Measurements from ENCODE around the gene MYPOP. TPM values are rescaled to one million over a fixed set of nuclear protein-coding genes. Genes with fewer than 3 reads are reported as not detected.

MYPOP gene
- total and polyA plus RNA-seq, 2 of the 13 experiments (the other 11 are each of a cell fraction or from before 2014, with no cell fraction given), result 2.3 to 2.7 TPM

DNA sequence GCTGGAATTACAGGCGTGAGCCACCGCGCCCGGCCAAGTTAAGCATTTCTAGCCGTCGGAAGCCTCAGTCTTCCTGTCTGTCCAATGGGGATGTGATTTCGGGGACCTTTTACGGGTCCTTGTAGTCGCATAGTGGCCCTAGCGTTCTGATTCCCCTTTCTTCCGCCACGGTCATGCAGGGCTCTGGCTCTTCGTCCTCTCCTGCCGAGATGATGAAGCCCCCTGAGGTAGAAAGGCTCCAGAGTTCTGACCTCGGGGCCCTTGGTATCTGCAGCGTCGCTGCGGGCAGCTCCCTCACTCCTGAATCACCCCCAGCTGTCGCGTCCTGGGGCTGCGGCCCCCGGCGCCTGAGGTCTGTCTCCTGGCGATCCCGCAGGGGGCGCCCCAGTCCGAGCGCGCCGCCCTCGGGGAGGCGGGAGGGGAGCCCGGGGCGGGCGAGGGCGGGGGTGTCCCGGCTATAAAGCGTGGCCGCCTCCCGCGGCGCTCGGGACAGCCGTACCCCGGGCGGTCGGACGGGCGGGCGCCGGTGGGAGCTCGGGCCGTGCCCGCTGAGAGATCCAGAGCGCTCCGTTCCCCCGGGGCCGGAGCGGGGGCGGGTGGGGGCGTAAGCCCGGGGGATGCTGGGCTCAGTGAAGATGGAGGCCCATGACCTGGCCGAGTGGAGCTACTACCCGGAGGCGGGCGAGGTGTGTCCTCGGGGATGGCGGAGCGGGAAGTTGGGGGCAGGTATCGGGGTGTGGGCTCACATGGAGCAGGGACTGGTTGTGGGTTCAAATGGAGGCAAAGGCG, 38.4 kb downstream of the MYPOP start, which contains the start of gene FOXA3 (continued):
- TF ChIP-seq ZNF382 (CRISPR knock-in tag; IDR thresholded peaks at IDR 0.05; ENCODE audit: borderline replicate concordance) (no peak), YY1 (IDR thresholded peaks at IDR 0.05; ENCODE audit: insufficient read depth, insufficient replicate concordance, low read depth, low read length) (peak; percentile 79), ZEB1 (IDR thresholded peaks at IDR 0.05; ENCODE audit: insufficient replicate concordance, low read depth) (no peak), ZNF772 (CRISPR knock-in tag; IDR thresholded peaks at IDR 0.05) (no peak), CAMTA2 (CRISPR knock-in tag; IDR thresholded peaks at IDR 0.05; ENCODE audit: borderline replicate concordance) (peak; percentile 75; the same call in 1 of the 2 replicates), MXI1 (IDR thresholded peaks at IDR 0.05; ENCODE audit: borderline replicate concordance, low read depth, low read length) (peak; percentile 34; the same call in 1 of the 3 replicates), HNRNPL (IDR thresholded peaks at IDR 0.05; ENCODE audit: low read depth, low read length) (no peak), HOXD1 (CRISPR knock-in tag; IDR thresholded peaks at IDR 0.05) (peak; percentile 33; the same call in 1 of the 2 replicates), ZSCAN31 (CRISPR knock-in tag; IDR thresholded peaks at IDR 0.05; ENCODE audit: low read depth) (peak; percentile 71; the same call in 1 of the 2 replicates), RAD21 (CRISPR knock-in tag; IDR thresholded peaks at IDR 0.05) (peak; percentile 98), ZZZ3 (CRISPR knock-in tag; IDR thresholded peaks at IDR 0.05; ENCODE audit: borderline replicate concordance) (no peak), ARID2 (CRISPR knock-in tag; IDR thresholded peaks at IDR 0.05; ENCODE audit: borderline replicate concordance) (0 out of 2 replicates have a peak, but pooled peaks have one; percentile 33), TBP (CRISPR knock-in tag; IDR thresholded peaks at IDR 0.05) (no peak)
- TF ChIP-seq, protein P1, sequence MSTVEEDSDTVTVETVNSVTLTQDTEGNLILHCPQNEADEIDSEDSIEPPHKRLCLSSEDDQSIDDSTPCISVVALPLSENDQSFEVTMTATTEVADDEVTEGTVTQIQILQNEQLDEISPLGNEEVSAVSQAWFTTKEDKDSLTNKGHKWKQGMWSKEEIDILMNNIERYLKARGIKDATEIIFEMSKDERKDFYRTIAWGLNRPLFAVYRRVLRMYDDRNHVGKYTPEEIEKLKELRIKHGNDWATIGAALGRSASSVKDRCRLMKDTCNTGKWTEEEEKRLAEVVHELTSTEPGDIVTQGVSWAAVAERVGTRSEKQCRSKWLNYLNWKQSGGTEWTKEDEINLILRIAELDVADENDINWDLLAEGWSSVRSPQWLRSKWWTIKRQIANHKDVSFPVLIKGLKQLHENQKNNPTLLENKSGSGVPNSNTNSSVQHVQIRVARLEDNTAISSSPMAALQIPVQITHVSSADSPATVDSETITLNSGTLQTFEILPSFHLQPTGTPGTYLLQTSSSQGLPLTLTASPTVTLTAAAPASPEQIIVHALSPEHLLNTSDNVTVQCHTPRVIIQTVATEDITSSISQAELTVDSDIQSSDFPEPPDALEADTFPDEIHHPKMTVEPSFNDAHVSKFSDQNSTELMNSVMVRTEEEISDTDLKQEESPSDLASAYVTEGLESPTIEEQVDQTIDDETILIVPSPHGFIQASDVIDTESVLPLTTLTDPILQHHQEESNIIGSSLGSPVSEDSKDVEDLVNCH (CRISPR knock-in tag; IDR thresholded peaks at IDR 0.05), result no peak
- TF ChIP-seq, protein P2, sequence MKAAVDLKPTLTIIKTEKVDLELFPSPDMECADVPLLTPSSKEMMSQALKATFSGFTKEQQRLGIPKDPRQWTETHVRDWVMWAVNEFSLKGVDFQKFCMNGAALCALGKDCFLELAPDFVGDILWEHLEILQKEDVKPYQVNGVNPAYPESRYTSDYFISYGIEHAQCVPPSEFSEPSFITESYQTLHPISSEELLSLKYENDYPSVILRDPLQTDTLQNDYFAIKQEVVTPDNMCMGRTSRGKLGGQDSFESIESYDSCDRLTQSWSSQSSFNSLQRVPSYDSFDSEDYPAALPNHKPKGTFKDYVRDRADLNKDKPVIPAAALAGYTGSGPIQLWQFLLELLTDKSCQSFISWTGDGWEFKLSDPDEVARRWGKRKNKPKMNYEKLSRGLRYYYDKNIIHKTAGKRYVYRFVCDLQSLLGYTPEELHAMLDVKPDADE (CRISPR knock-in tag; IDR thresholded peaks at IDR 0.05), result no peak
- TF ChIP-seq, protein P3, sequence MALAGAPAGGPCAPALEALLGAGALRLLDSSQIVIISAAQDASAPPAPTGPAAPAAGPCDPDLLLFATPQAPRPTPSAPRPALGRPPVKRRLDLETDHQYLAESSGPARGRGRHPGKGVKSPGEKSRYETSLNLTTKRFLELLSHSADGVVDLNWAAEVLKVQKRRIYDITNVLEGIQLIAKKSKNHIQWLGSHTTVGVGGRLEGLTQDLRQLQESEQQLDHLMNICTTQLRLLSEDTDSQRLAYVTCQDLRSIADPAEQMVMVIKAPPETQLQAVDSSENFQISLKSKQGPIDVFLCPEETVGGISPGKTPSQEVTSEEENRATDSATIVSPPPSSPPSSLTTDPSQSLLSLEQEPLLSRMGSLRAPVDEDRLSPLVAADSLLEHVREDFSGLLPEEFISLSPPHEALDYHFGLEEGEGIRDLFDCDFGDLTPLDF (CRISPR knock-in tag; IDR thresholded peaks at IDR 0.05), result 0 out of 2 replicates have a peak, but pooled peaks have one; percentile 57
- TF ChIP-seq, protein P4, sequence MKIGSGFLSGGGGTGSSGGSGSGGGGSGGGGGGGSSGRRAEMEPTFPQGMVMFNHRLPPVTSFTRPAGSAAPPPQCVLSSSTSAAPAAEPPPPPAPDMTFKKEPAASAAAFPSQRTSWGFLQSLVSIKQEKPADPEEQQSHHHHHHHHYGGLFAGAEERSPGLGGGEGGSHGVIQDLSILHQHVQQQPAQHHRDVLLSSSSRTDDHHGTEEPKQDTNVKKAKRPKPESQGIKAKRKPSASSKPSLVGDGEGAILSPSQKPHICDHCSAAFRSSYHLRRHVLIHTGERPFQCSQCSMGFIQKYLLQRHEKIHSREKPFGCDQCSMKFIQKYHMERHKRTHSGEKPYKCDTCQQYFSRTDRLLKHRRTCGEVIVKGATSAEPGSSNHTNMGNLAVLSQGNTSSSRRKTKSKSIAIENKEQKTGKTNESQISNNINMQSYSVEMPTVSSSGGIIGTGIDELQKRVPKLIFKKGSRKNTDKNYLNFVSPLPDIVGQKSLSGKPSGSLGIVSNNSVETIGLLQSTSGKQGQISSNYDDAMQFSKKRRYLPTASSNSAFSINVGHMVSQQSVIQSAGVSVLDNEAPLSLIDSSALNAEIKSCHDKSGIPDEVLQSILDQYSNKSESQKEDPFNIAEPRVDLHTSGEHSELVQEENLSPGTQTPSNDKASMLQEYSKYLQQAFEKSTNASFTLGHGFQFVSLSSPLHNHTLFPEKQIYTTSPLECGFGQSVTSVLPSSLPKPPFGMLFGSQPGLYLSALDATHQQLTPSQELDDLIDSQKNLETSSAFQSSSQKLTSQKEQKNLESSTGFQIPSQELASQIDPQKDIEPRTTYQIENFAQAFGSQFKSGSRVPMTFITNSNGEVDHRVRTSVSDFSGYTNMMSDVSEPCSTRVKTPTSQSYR (CRISPR knock-in tag; IDR thresholded peaks at IDR 0.05; ENCODE audit: borderline replicate concordance), result peak; percentile 5; the same call in 1 of the 2 replicates
- TF ChIP-seq, protein P5, sequence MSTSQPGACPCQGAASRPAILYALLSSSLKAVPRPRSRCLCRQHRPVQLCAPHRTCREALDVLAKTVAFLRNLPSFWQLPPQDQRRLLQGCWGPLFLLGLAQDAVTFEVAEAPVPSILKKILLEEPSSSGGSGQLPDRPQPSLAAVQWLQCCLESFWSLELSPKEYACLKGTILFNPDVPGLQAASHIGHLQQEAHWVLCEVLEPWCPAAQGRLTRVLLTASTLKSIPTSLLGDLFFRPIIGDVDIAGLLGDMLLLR (CRISPR knock-in tag; IDR thresholded peaks at IDR 0.05), result peak; percentile 52; the same call in 1 of the 2 replicates
- TF ChIP-seq, protein P6, sequence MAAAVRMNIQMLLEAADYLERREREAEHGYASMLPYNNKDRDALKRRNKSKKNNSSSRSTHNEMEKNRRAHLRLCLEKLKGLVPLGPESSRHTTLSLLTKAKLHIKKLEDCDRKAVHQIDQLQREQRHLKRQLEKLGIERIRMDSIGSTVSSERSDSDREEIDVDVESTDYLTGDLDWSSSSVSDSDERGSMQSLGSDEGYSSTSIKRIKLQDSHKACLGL (CRISPR knock-in tag; IDR thresholded peaks at IDR 0.05), result peak; percentile 69
